HEK293 (cell line): ENCODE measurements around the gene VOPP1.

Source experiments
- CTCF ChIA-PET: fragments of 350-600 bp; formaldehyde crosslinking; extraction: SDS; loops from one replicate; lab custom pipeline; 2021; ENCODE audit warnings: antibody characterized with exemption; lab: Yijun Ruan, JAX
- POLR2A ChIA-PET: fragments of 300-600 bp; formaldehyde crosslinking; extraction: SDS; loops from one replicate; lab custom pipeline; 2020; ENCODE audit warnings: antibody characterized with exemption, inconsistent platforms; lab: Yijun Ruan, JAX
- H3K27ac ChIP-seq: fragments of 200-500 bp; sonication (Bioruptor generic); 2 replicates; pipeline ENCODE4 v1.5.1; 2014; ENCODE audit warnings: low read depth, low read length, control low read depth, inconsistent platforms; ENCODE audit errors: extremely low read depth
- H3K36me3 ChIP-seq, 2 experiments: fragments of 200-500 bp in 1 of 2; sonication (Bioruptor generic) in 1 of 2; 1 replicate in 1 of 2; 2 replicates in 1 of 2; pipeline ENCODE4 v1.5.1; 2014 to 2017; ENCODE audit warnings: inconsistent platforms in 2 of 2, low read length in 2 of 2; ENCODE audit not compliant: control insufficient read depth in 2 of 2, insufficient read depth in 1 of 2
- H3K4me1 ChIP-seq: fragments of 200-500 bp; sonication (Bioruptor generic); 2 replicates; pipeline ENCODE4 v1.5.1; 2014; ENCODE audit warnings: mild to moderate bottlenecking, low read length, inconsistent platforms; ENCODE audit not compliant: control insufficient read depth, insufficient read depth
- H3K4me3 ChIP-seq: 2 replicates; pipeline ENCODE4 v1.5.1; 2011; ENCODE audit warnings: low read depth, mild to moderate bottlenecking, control low read depth, low read length, moderate library complexity
- H3K9me3 ChIP-seq: fragments of 200-500 bp; sonication (Bioruptor generic); 2 replicates; pipeline ENCODE4 v1.5.1; 2014; ENCODE audit warnings: low read depth, low read length, inconsistent platforms; ENCODE audit not compliant: control insufficient read depth, insufficient read depth
- GLI2 ChIP-seq: fragments of 450-650 bp; formaldehyde crosslinking; IDR thresholded peaks from 2 replicates; pipeline ENCODE4; 2017; ENCODE audit warnings: missing biosample characterization, missing genetic modification characterization, low read depth, borderline replicate concordance
- HIC1 ChIP-seq: fragments of 450-650 bp; formaldehyde crosslinking; IDR thresholded peaks from 2 replicates; pipeline ENCODE4 v1.5.1; 2016; ENCODE audit warnings: missing biosample characterization, missing genetic modification characterization
- KLF16 ChIP-seq: fragments of 450-650 bp; formaldehyde crosslinking; IDR thresholded peaks from 2 replicates; pipeline ENCODE4 v1.5.1; 2017; ENCODE audit warnings: missing biosample characterization, missing genetic modification characterization
- KLF7 ChIP-seq: fragments of 450-650 bp; formaldehyde crosslinking; IDR thresholded peaks from 2 replicates; pipeline ENCODE4 v1.5.1; 2016; ENCODE audit warnings: missing biosample characterization, missing genetic modification characterization, borderline replicate concordance
- MZF1 ChIP-seq: fragments of 450-650 bp; formaldehyde crosslinking; IDR thresholded peaks from 2 replicates; pipeline ENCODE4 v1.5.1; 2017; ENCODE audit warnings: missing biosample characterization, missing genetic modification characterization, borderline replicate concordance
- PRDM1 ChIP-seq: fragments of 450-650 bp; formaldehyde crosslinking; IDR thresholded peaks from 2 replicates; pipeline ENCODE4; 2016; ENCODE audit warnings: missing biosample characterization, missing genetic modification characterization
- SCRT1 ChIP-seq: fragments of 450-650 bp; formaldehyde crosslinking; IDR thresholded peaks from 2 replicates; pipeline ENCODE4 v1.5.1; 2016; ENCODE audit warnings: missing biosample characterization, missing genetic modification characterization, borderline replicate concordance
- SCRT2 ChIP-seq: fragments of 450-650 bp; formaldehyde crosslinking; IDR thresholded peaks from 2 replicates; pipeline ENCODE4 v1.5.1; 2016; ENCODE audit warnings: missing biosample characterization, missing genetic modification characterization
- ZBTB7A ChIP-seq: fragments of 450-650 bp; formaldehyde crosslinking; IDR thresholded peaks from 2 replicates; pipeline ENCODE4 v1.5.1; 2016; ENCODE audit warnings: low read depth, missing biosample characterization, missing genetic modification characterization
- ZEB2 ChIP-seq: fragments of 450-650 bp; formaldehyde crosslinking; IDR thresholded peaks from 2 replicates; pipeline ENCODE4 v1.5.1; 2016; ENCODE audit warnings: missing biosample characterization, missing genetic modification characterization
- ZNF112 ChIP-seq: fragments of 450-650 bp; formaldehyde crosslinking; IDR thresholded peaks from 2 replicates; pipeline ENCODE4 v1.5.0; 2017; ENCODE audit warnings: missing biosample characterization, missing genetic modification characterization
- ZNF221 ChIP-seq: fragments of 450-650 bp; formaldehyde crosslinking; IDR thresholded peaks from 2 replicates; pipeline ENCODE4 v1.5.1; 2017; ENCODE audit warnings: missing biosample characterization, missing genetic modification characterization, borderline replicate concordance
- ZNF223 ChIP-seq: fragments of 450-650 bp; formaldehyde crosslinking; IDR thresholded peaks from 2 replicates; pipeline ENCODE4 v1.5.1; 2016; ENCODE audit warnings: missing biosample characterization, missing genetic modification characterization
- ZNF23 ChIP-seq: fragments of 450-650 bp; formaldehyde crosslinking; IDR thresholded peaks from 2 replicates; pipeline ENCODE4 v1.5.1; 2016; ENCODE audit warnings: missing biosample characterization, missing genetic modification characterization, borderline replicate concordance
- ZNF266 ChIP-seq: fragments of 450-650 bp; formaldehyde crosslinking; IDR thresholded peaks from 2 replicates; pipeline ENCODE4 v1.5.1; 2016; ENCODE audit warnings: missing biosample characterization, missing genetic modification characterization, low read depth
- ZNF341 ChIP-seq: fragments of 450-650 bp; formaldehyde crosslinking; IDR thresholded peaks from 2 replicates; pipeline ENCODE4; 2016; ENCODE audit warnings: low read depth, missing biosample characterization, missing genetic modification characterization
- ZNF391 ChIP-seq: fragments of 450-650 bp; formaldehyde crosslinking; IDR thresholded peaks from 2 replicates; pipeline ENCODE4 v1.5.1; 2016; ENCODE audit warnings: low read depth, missing biosample characterization, missing genetic modification characterization, borderline replicate concordance
- ZNF530 ChIP-seq: fragments of 450-650 bp; formaldehyde crosslinking; IDR thresholded peaks from 2 replicates; pipeline ENCODE4 v1.5.1; 2016; ENCODE audit warnings: low read depth, missing biosample characterization, missing genetic modification characterization
- ZNF548 ChIP-seq: fragments of 450-650 bp; formaldehyde crosslinking; IDR thresholded peaks from 2 replicates; pipeline ENCODE4 v1.5.1; 2016; ENCODE audit warnings: missing biosample characterization, missing genetic modification characterization
- ZNF558 ChIP-seq: fragments of 450-650 bp; formaldehyde crosslinking; IDR thresholded peaks from 2 replicates; pipeline ENCODE4 v1.5.1; 2016; ENCODE audit warnings: missing biosample characterization, missing genetic modification characterization
- ZNF624 ChIP-seq: fragments of 450-650 bp; formaldehyde crosslinking; IDR thresholded peaks from 2 replicates; pipeline ENCODE4 v1.5.1; 2017; ENCODE audit warnings: missing biosample characterization, missing genetic modification characterization
- ZNF654 ChIP-seq: fragments of 450-650 bp; formaldehyde crosslinking; IDR thresholded peaks from 2 replicates; pipeline ENCODE4 v1.5.1; 2016; ENCODE audit warnings: low read depth, missing biosample characterization, missing genetic modification characterization
- ZNF658 ChIP-seq: fragments of 450-650 bp; formaldehyde crosslinking; IDR thresholded peaks from 2 replicates; pipeline ENCODE4; 2016; ENCODE audit warnings: missing biosample characterization, missing genetic modification characterization
- ZNF776 ChIP-seq: fragments of 450-650 bp; formaldehyde crosslinking; IDR thresholded peaks from 2 replicates; pipeline ENCODE4 v1.5.0; 2017; ENCODE audit warnings: missing biosample characterization, missing genetic modification characterization, borderline replicate concordance
- TF ChIP-seq, protein P1 (sequence below): fragments of 450-650 bp; formaldehyde crosslinking; IDR thresholded peaks from 2 replicates; pipeline ENCODE4; 2016; ENCODE audit warnings: missing biosample characterization, missing genetic modification characterization
- TF ChIP-seq, protein P2 (sequence below): fragments of 450-650 bp; formaldehyde crosslinking; IDR thresholded peaks from 2 replicates; pipeline ENCODE4 v1.5.1; 2016; ENCODE audit warnings: missing biosample characterization, missing genetic modification characterization
- TF ChIP-seq, protein P3 (sequence below): fragments of 450-650 bp; formaldehyde crosslinking; IDR thresholded peaks from 2 replicates; pipeline ENCODE4 v1.5.1; 2016; ENCODE audit warnings: missing biosample characterization, missing genetic modification characterization
- TF ChIP-seq, protein P4 (sequence below): fragments of 450-650 bp; formaldehyde crosslinking; IDR thresholded peaks from 2 replicates; pipeline ENCODE4 v1.5.1; 2017; ENCODE audit warnings: missing biosample characterization, missing genetic modification characterization

The VOPP1 gene

DNA sequence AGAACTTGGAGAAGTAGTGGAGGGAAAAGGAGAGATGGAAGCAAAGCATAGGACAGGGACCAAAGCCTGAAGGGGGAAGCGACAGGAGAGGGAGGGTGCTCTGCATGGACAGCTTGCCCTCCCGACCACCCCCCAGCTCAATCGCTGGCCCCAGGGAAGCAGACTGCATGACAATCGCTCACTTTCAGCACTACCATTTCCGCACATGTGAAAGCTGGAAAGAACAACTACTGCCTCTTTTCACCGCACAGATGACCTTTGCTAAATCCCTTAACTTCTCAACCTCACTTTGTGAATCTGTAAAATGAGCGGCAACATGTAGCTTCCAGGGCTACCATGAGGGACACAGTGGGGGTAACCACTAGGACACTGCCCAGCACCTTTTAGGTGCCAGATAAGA is 17.1 kb downstream of the VOPP1 start:
- TF ChIP-seq ZNF341 (tag by site-specific recombination) (no peak), KLF16 (tag by site-specific recombination) (no peak), GLI2 (no peak), ZEB2 (no peak), SCRT1 (no peak), ZBTB7A (tag by site-specific recombination) (no peak), KLF7 (tag by site-specific recombination) (no peak), ZNF23 (no peak), ZNF654 (tag by site-specific recombination) (no peak), ZNF530 (tag by site-specific recombination) (no peak), ZNF221 (tag by site-specific recombination) (no peak), ZNF558 (no peak), MZF1 (tag by site-specific recombination) (no peak), ZNF112 (no peak), ZNF266 (no peak), ZNF548 (no peak)
- TF ChIP-seq, protein P1, sequence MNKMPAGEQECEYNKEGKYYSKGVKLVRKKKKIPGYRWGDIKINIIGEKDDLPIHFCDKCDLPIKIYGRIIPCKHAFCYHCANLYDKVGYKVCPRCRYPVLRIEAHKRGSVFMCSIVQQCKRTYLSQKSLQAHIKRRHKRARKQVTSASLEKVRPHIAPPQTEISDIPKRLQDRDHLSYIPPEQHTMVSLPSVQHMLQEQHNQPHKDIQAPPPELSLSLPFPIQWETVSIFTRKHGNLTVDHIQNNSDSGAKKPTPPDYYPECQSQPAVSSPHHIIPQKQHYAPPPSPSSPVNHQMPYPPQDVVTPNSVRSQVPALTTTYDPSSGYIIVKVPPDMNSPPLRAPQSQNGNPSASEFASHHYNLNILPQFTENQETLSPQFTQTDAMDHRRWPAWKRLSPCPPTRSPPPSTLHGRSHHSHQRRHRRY (tag by site-specific recombination) = no peak
- TF ChIP-seq, protein P2, sequence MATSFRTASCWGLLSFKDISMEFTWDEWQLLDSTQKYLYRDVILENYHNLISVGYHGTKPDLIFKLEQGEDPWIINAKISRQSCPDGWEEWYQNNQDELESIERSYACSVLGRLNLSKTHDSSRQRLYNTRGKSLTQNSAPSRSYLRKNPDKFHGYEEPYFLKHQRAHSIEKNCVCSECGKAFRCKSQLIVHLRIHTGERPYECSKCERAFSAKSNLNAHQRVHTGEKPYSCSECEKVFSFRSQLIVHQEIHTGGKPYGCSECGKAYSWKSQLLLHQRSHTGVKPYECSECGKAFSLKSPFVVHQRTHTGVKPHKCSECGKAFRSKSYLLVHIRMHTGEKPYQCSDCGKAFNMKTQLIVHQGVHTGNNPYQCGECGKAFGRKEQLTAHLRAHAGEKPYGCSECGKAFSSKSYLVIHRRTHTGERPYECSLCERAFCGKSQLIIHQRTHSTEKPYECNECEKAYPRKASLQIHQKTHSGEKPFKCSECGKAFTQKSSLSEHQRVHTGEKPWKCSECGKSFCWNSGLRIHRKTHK (tag by site-specific recombination) = no peak
- TF ChIP-seq, protein P3, sequence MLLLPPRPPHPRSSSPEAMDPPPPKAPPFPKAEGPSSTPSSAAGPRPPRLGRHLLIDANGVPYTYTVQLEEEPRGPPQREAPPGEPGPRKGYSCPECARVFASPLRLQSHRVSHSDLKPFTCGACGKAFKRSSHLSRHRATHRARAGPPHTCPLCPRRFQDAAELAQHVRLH = no peak
- TF ChIP-seq, protein P4, sequence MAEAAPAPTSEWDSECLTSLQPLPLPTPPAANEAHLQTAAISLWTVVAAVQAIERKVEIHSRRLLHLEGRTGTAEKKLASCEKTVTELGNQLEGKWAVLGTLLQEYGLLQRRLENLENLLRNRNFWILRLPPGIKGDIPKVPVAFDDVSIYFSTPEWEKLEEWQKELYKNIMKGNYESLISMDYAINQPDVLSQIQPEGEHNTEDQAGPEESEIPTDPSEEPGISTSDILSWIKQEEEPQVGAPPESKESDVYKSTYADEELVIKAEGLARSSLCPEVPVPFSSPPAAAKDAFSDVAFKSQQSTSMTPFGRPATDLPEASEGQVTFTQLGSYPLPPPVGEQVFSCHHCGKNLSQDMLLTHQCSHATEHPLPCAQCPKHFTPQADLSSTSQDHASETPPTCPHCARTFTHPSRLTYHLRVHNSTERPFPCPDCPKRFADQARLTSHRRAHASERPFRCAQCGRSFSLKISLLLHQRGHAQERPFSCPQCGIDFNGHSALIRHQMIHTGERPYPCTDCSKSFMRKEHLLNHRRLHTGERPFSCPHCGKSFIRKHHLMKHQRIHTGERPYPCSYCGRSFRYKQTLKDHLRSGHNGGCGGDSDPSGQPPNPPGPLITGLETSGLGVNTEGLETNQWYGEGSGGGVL = no peak
- Histone ChIP-seq H3K4me3 (no peak overlapping the region), H3K9me3 (no peaks in the 10 kb centered on the region), H3K36me3 (no peaks in the 10 kb centered on the region), H3K4me1 (peaks cover 6% of the 10 kb centered on the region; the same call in 1 of the 2 replicates), H3K27ac (no peak overlapping the region)
- ChIA-PET CTCF (interaction anchor here (0.6 to 1.0 kb wide), 3 partner anchors 9 to 62 kb away, joined by 3 to 5 read pairs (median 3); no protein-coding TSS in a partner anchor), POLR2A (no interaction called here)

DNA sequence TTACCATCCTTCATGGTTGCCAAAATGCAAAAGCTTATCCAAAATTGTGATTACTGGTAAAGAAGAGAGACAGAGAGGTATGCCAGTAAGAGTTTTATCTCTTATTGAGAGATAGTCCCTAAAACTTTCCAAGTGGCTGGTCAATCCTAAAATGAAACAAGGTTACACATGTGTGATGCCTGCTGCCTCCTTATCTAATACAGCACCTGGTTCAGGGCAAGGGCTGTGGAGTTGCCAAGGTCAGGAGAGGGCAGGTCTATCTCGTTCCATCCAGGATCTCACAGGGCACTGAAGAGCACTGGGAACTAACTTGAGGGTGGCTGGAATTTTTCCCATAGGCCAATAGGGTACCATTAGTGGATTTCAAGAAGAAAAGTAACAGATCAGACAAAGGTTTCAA is 18.3 kb downstream of the VOPP1 start:
- TF ChIP-seq SCRT2 (tag by site-specific recombination) (no peak), ZNF624 (tag by site-specific recombination) (no peak), ZNF223 (tag by site-specific recombination) (no peak), KLF16 (tag by site-specific recombination) (no peak), ZNF776 (tag by site-specific recombination) (no peak), PRDM1 (tag by site-specific recombination) (no peak), ZNF391 (tag by site-specific recombination) (no peak), ZNF658 (no peak), HIC1 (tag by site-specific recombination) (no peak)
- H3K36me3 ChIP-seq = no peaks in the 10 kb centered on the region
- no peaks in the 10 kb centered on the region for H3K9me3 ChIP-seq
- H3K27ac ChIP-seq = no peak overlapping the region
- CTCF ChIA-PET = no interaction called here
- H3K4me1 ChIP-seq = peaks cover 6% of the 10 kb centered on the region; the same call in 1 of the 2 replicates
- H3K4me3 ChIP-seq = no peak overlapping the region
- POLR2A ChIA-PET = no interaction called here
